ENCODE measurements around the gene EDARADD. TPM values are rescaled to one million over a fixed set of nuclear protein-coding genes. Genes with fewer than 3 reads are reported as not detected.

The EDARADD gene
- polyA plus RNA-seq, 1 donor (not counting 4 experiments of a cell fraction or from before 2014, with no cell fraction given): 12.3 TPM

GRCh38 chr1:236518322-236518721 is 124.2 kb downstream of the EDARADD start:
- Histone ChIP-seq H3K9me3 (ENCODE audit: control insufficient read depth, low read depth, low read length) (no peaks in the 10 kb centered on the region), H2AFZ (ENCODE audit: control insufficient read depth, low read length) (peak overlapping the region; percentile 10), H3K9me1 (ENCODE audit: control insufficient read depth, extremely low read depth, insufficient read depth, low read length) (no peaks in the 10 kb centered on the region), H3K9ac (ENCODE audit: control insufficient read depth, extremely low read depth, insufficient read depth, low read length) (no peak overlapping the region), H3K4me3 (ENCODE audit: control insufficient read depth in 2 of 3, extremely low read depth in 1 of 3, insufficient read depth in 2 of 3, low read depth in 1 of 3, low read length in 3 of 3) (no peak overlapping the region), H3K79me2 (ENCODE audit: control insufficient read depth, insufficient read depth, low read length) (no peaks in the 10 kb centered on the region), H3K36me3 (ENCODE audit: control insufficient read depth in 2 of 2, extremely low read depth in 1 of 2, insufficient read depth in 2 of 2, low read length in 2 of 2) (no peaks in the 10 kb centered on the region), H4K20me1 (ENCODE audit: control insufficient read depth, extremely low read depth, insufficient read depth, low read length) (no peaks in the 10 kb centered on the region), H3K27me3 (ENCODE audit: control insufficient read depth, extremely low read depth, insufficient read depth, low read length) (no peaks in the 10 kb centered on the region), H3K4me1 (ENCODE audit: control insufficient read depth, extremely low read depth, insufficient read depth, low read length) (peaks cover 19% of the 10 kb centered on the region), H3K27ac (ENCODE audit: control insufficient read depth, insufficient read depth, low read length) (no peak overlapping the region), H3K4me2 (ENCODE audit: control insufficient read depth, extremely low read depth, insufficient read depth, low read depth, low read length) (peak overlapping the region; percentile 36)
- no peak for TF ChIP-seq EZH2 (IDR thresholded peaks at IDR 0.05; ENCODE audit: low read length)
- TF ChIP-seq CTCF (optimal IDR thresholded peaks at IDR 0.05 in 1 of 3, IDR thresholded peaks at IDR 0.05 in 1 of 3, conservative IDR thresholded peaks at IDR 0.05 in 1 of 3; ENCODE audit: extremely low read depth in 1 of 3, insufficient read depth in 2 of 3, low read length in 3 of 3): no peak
- FAIRE-seq (peak; percentile 32), DNase-seq (ENCODE audit: low read depth, low spot score) (no peak)
- dilution Hi-C loops (cut with MboI; ENCODE audit: extremely low pct_ligation_motif_present, low sequenced_read_pairs): no loop called here

- H3K9me1 ChIP-seq (ENCODE audit: control insufficient read depth, extremely low read depth, insufficient read depth, low read length): no peaks in the 10 kb centered on the region
- no peaks in the 10 kb centered on the region for H3K9me3 ChIP-seq (ENCODE audit: control insufficient read depth, low read depth, low read length)
- H3K36me3 ChIP-seq (ENCODE audit: control insufficient read depth in 2 of 2, extremely low read depth in 1 of 2, insufficient read depth in 2 of 2, low read length in 2 of 2): no peaks in the 10 kb centered on the region
- FAIRE-seq: no peak
- no peak overlapping the region for H3K4me2 ChIP-seq (ENCODE audit: control insufficient read depth, extremely low read depth, insufficient read depth, low read depth, low read length)
- H3K4me3 ChIP-seq (ENCODE audit: control insufficient read depth in 2 of 3, extremely low read depth in 1 of 3, insufficient read depth in 2 of 3, low read depth in 1 of 3, low read length in 3 of 3): no peak overlapping the region
- no peak overlapping the region for H2AFZ ChIP-seq (ENCODE audit: control insufficient read depth, low read length)
- H3K27me3 ChIP-seq (ENCODE audit: control insufficient read depth, extremely low read depth, insufficient read depth, low read length): no peaks in the 10 kb centered on the region
- peaks cover 15% of the 10 kb centered on the region for H3K79me2 ChIP-seq (ENCODE audit: control insufficient read depth, insufficient read depth, low read length)
- no peak for TF ChIP-seq EZH2 (IDR thresholded peaks at IDR 0.05; ENCODE audit: low read length)
- TF ChIP-seq CTCF (optimal IDR thresholded peaks at IDR 0.05 in 1 of 3, IDR thresholded peaks at IDR 0.05 in 1 of 3, conservative IDR thresholded peaks at IDR 0.05 in 1 of 3; ENCODE audit: extremely low read depth in 1 of 3, insufficient read depth in 2 of 3, low read length in 3 of 3): no peak
- dilution Hi-C loops (cut with MboI; ENCODE audit: extremely low pct_ligation_motif_present, low sequenced_read_pairs): no loop called here
- H3K4me1 ChIP-seq (ENCODE audit: control insufficient read depth, extremely low read depth, insufficient read depth, low read length): peaks cover 24% of the 10 kb centered on the region
- no peak for DNase-seq (ENCODE audit: low read depth, low spot score)
- H4K20me1 ChIP-seq (ENCODE audit: control insufficient read depth, extremely low read depth, insufficient read depth, low read length): no peaks in the 10 kb centered on the region
- H3K27ac ChIP-seq (ENCODE audit: control insufficient read depth, insufficient read depth, low read length): no peak overlapping the region
- H3K9ac ChIP-seq (ENCODE audit: control insufficient read depth, extremely low read depth, insufficient read depth, low read length): no peak overlapping the region
These were observed 126.4 kb downstream of the EDARADD start for GRCh38 chr1:236520445-236521005.

Measured in keratinocyte (primary cell).